NCI-H524 treated with DMSO at 0.1 percent for 48 hours (cell line): ENCODE data around the gene PIGR.

ENCODE experiments used
- DNase-seq: peaks from one replicate; lab custom pipeline; 2025; lab: John Stamatoyannopoulos, UW

Gene PIGR

GRCh38 chr1:206946261-206946660 is at the start of gene PIGR:
Gene PIGR, minus strand, starts transcription at chr1:206946466. Its CDS starts 5,935 bp downstream, at chr1:206940531.
- no peak for DNase-seq

GRCh38 chr1:206992790-206993189 is 46.5 kb upstream of the PIGR start:
- no peak for DNase-seq

- DNase-seq = no peak
Observed at GRCh38 chr1:206987873-206988272, 41.6 kb upstream of the PIGR start.

- no peak for DNase-seq
Observed at GRCh38 chr1:206986885-206987284, 40.6 kb upstream of the PIGR start.

GRCh38 chr1:206986402-206986801 is 40.1 kb upstream of the PIGR start:
- no peak for DNase-seq

- no peak for DNase-seq
Observed at GRCh38 chr1:206985162-206985749, 39.0 kb upstream of the PIGR start.

- peak; percentile 10 for DNase-seq
Observed at GRCh38 chr1:206982216-206982615, 36.0 kb upstream of the PIGR start.

GRCh38 chr1:206979379-206980043 is 33.2 kb upstream of the PIGR start:
- no peak for DNase-seq

GRCh38 chr1:206978259-206978658 is 32.0 kb upstream of the PIGR start:
- DNase-seq = no peak

- DNase-seq = no peak
Observed at GRCh38 chr1:206975306-206975705, 29.0 kb upstream of the PIGR start.

GRCh38 chr1:206974140-206974539 is 27.9 kb upstream of the PIGR start:
- DNase-seq = no peak

GRCh38 chr1:206972728-206973127 is 26.5 kb upstream of the PIGR start:
- DNase-seq = no peak

- DNase-seq = no peak
Observed at GRCh38 chr1:206971029-206971655, 24.9 kb upstream of the PIGR start.

- no peak for DNase-seq
Observed at GRCh38 chr1:206970446-206970845, 24.2 kb upstream of the PIGR start, which contains the start of gene FCAMR. Gene FCAMR, minus strand, starts transcription at chr1:206970460. Its CDS starts 335 bp downstream, at chr1:206970125.

- no peak for DNase-seq
Observed at GRCh38 chr1:206969090-206969489, 22.8 kb upstream of the PIGR start.

- DNase-seq = no peak
Observed at GRCh38 chr1:206967096-206967849, 21.0 kb upstream of the PIGR start.

- DNase-seq = no peak
Observed at GRCh38 chr1:206965781-206966180, 19.5 kb upstream of the PIGR start.

GRCh38 chr1:206963740-206964139 is 17.5 kb upstream of the PIGR start:
- DNase-seq = no peak

GRCh38 chr1:206963119-206963712 is 16.9 kb upstream of the PIGR start:
- DNase-seq = no peak

- no peak for DNase-seq
Observed at GRCh38 chr1:206962272-206962671, 16.0 kb upstream of the PIGR start.

GRCh38 chr1:206961668-206962067 is 15.4 kb upstream of the PIGR start:
- DNase-seq = no peak

- DNase-seq = no peak
Observed at GRCh38 chr1:206960676-206961386, 14.6 kb upstream of the PIGR start.
